ENCODE measurements around the gene C9orf78.

Gene C9orf78

DNA sequence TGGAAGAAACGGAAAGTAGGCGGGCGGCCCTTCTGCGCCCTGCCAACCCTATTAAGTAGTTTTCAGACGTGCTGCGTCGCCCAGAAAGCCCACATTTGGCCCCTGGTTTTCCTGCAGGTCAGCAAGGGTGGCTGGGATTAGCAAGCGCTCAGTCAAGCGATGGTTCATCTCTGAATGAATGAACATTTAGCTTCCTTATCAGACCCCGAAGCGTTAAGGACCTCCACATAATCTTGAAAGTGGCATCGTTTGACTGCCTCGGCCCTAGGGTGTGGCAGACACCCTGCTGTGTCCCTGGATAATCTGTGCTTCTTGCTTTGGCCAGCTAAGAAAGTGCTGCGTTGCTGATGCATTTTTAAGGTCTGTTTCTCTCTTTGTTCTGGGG, 31.4 kb downstream of the C9orf78 start:
- TF ChIP-seq FOXP2 (optimal IDR thresholded peaks at IDR 0.05; ENCODE audit: borderline replicate concordance, extremely low read depth, extremely low read length, insufficient read depth): no peak
- TF ChIP-seq POLR2AphosphoS5 (IDR thresholded peaks at IDR 0.05; ENCODE audit: low read depth, low read length): no peak
- no peak for TF ChIP-seq SIN3A (IDR thresholded peaks at IDR 0.05; ENCODE audit: borderline replicate concordance, insufficient read depth, low read length)
- TF ChIP-seq, protein P1, sequence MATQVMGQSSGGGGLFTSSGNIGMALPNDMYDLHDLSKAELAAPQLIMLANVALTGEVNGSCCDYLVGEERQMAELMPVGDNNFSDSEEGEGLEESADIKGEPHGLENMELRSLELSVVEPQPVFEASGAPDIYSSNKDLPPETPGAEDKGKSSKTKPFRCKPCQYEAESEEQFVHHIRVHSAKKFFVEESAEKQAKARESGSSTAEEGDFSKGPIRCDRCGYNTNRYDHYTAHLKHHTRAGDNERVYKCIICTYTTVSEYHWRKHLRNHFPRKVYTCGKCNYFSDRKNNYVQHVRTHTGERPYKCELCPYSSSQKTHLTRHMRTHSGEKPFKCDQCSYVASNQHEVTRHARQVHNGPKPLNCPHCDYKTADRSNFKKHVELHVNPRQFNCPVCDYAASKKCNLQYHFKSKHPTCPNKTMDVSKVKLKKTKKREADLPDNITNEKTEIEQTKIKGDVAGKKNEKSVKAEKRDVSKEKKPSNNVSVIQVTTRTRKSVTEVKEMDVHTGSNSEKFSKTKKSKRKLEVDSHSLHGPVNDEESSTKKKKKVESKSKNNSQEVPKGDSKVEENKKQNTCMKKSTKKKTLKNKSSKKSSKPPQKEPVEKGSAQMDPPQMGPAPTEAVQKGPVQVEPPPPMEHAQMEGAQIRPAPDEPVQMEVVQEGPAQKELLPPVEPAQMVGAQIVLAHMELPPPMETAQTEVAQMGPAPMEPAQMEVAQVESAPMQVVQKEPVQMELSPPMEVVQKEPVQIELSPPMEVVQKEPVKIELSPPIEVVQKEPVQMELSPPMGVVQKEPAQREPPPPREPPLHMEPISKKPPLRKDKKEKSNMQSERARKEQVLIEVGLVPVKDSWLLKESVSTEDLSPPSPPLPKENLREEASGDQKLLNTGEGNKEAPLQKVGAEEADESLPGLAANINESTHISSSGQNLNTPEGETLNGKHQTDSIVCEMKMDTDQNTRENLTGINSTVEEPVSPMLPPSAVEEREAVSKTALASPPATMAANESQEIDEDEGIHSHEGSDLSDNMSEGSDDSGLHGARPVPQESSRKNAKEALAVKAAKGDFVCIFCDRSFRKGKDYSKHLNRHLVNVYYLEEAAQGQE (IDR thresholded peaks at IDR 0.05; ENCODE audit: insufficient read depth in 1 of 2, low read depth in 2 of 2, low read length in 2 of 2): no peak
- TF ChIP-seq TAF1 (IDR thresholded peaks at IDR 0.05; ENCODE audit: borderline replicate concordance, insufficient read depth, low read length): no peak

DNA sequence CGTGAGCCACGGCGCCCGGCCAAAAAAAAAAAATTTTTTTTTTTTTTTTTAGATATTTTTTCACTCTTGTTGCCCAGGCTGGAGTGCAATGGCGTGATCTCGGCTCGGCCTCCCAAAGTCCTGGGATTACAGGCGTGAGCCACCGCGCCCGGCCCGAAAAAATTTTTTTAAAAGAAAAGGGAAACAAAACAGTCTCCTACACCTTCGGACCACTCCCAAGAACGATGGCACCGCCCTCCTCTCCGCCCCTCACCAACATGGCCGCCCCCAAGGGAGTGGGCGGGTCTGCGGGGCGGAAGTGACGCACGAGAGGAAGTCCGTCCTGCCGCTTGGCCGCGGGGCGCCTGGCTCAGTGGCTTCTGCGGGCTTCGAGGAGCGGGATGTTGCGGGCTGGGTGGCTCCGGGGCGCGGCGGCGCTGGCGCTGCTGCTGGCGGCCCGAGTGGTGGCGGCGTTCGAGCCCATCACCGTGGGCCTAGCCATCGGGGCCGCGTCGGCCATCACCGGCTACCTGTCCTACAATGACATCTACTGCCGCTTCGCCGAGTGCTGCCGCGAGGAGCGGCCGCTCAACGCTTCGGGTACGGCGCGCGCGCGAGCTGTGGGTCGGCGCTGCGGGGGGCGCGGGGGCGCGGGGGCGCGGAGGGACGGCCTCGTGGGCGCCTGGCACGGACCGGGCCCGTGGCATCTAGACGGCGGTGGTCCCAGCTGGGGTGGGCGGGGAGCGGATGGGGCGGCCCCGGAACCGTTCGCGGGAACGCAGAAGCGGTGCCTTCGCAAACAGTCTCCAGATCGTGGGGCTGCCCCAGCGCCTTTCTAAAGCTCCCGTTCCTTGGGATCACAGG, 32.0 kb downstream of the C9orf78 start, which contains the start of gene TOR1B:
Gene TOR1B (plus strand): TSS at position 352 of the 843 bp plus-strand sequence. CDS start 29 bp downstream, at position 381.
- no peak for TF ChIP-seq SIN3A (IDR thresholded peaks at IDR 0.05; ENCODE audit: borderline replicate concordance, insufficient read depth, low read length)
- peak; percentile 78 for TF ChIP-seq FOXP2 (optimal IDR thresholded peaks at IDR 0.05; ENCODE audit: borderline replicate concordance, extremely low read depth, extremely low read length, insufficient read depth)
- TF ChIP-seq TAF1 (IDR thresholded peaks at IDR 0.05; ENCODE audit: borderline replicate concordance, insufficient read depth, low read length): peak; percentile 72
- TF ChIP-seq POLR2AphosphoS5 (IDR thresholded peaks at IDR 0.05; ENCODE audit: low read depth, low read length): peak; percentile 82
- TF ChIP-seq, protein P1 (IDR thresholded peaks at IDR 0.05; ENCODE audit: insufficient read depth in 1 of 2, low read depth in 2 of 2, low read length in 2 of 2): no peak

DNA sequence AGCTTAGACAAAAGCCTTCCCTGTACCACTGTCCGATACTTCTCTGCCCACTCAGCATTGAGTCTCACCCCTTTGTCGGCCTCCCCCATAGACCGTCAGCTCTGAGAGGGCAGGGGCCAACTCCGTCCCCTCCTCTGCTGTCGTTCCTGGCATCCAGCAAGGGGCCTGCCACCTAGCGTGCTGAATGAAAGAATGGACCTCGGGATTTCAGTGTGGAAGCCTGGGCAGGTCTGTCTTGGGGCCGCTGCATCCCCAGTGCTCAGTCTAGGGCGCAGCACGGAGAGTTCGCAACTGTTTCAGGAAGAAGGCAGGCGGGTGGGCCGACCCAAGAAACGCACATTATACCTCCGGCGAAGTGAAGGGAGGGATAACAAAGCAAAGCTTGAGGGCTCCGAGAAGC, 33.6 kb downstream of the C9orf78 start:
- no peak for TF ChIP-seq TAF1 (IDR thresholded peaks at IDR 0.05; ENCODE audit: borderline replicate concordance, insufficient read depth, low read length)
- TF ChIP-seq POLR2AphosphoS5 (IDR thresholded peaks at IDR 0.05; ENCODE audit: low read depth, low read length): no peak
- TF ChIP-seq, protein P1 (IDR thresholded peaks at IDR 0.05; ENCODE audit: insufficient read depth in 1 of 2, low read depth in 2 of 2, low read length in 2 of 2): no peak
- TF ChIP-seq FOXP2 (optimal IDR thresholded peaks at IDR 0.05; ENCODE audit: borderline replicate concordance, extremely low read depth, extremely low read length, insufficient read depth): no peak
- no peak for TF ChIP-seq SIN3A (IDR thresholded peaks at IDR 0.05; ENCODE audit: borderline replicate concordance, insufficient read depth, low read length)

DNA sequence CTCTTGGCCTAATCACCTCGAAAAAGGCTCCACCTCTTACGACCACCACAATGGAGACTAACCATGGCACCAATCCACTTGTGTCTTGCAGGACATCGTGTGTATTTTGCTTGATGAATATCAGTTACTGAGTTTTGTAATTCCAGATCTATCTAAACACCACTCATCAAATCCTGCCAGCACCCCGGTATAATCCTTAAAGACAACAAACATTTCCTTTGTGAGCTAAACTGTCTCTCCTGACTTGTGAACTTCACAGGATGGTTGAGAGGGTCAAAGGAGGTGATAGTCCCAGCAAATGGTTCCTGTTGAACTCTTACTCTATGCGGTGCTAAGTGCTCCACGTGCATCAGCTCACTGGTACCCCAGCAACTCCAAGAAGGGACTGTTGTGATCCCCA, 36.1 kb downstream of the C9orf78 start:
- no peak for TF ChIP-seq FOXP2 (optimal IDR thresholded peaks at IDR 0.05; ENCODE audit: borderline replicate concordance, extremely low read depth, extremely low read length, insufficient read depth)
- no peak for TF ChIP-seq SIN3A (IDR thresholded peaks at IDR 0.05; ENCODE audit: borderline replicate concordance, insufficient read depth, low read length)
- no peak for TF ChIP-seq POLR2AphosphoS5 (IDR thresholded peaks at IDR 0.05; ENCODE audit: low read depth, low read length)
- TF ChIP-seq, protein P1 (IDR thresholded peaks at IDR 0.05; ENCODE audit: insufficient read depth in 1 of 2, low read depth in 2 of 2, low read length in 2 of 2): no peak
- TF ChIP-seq TAF1 (IDR thresholded peaks at IDR 0.05; ENCODE audit: borderline replicate concordance, insufficient read depth, low read length): no peak

Data from PFSK-1 (cell line).